Activated naive CD8-positive, alpha-beta T cell treated with anti-CD3 and anti-CD28 coated beads for 36 hours (primary cell): ENCODE data around the gene SOWAHC. TPM values are rescaled to one million over a fixed set of nuclear protein-coding genes. Genes with fewer than 3 reads are reported as not detected.
A peak's percentile ranks its signal among the peaks of the same experiment; 100 is the strongest.
"Not testable (repeated sequence)": the region's sequence is repeated elsewhere in the genome, so short reads cannot be mapped to it uniquely, and the experiment has no call there.

Experiments
- DNase-seq: peaks from one replicate; pipeline ENCODE4 v3.0.0; 2021
- H3K27ac Mint-ChIP-seq: one replicate; pipeline ENCODE4 v1.8.0; 2022; ENCODE audit warnings: mild to moderate bottlenecking, moderate library complexity, mixed read lengths
- H3K27me3 Mint-ChIP-seq: one replicate; pipeline ENCODE4 v1.8.0; 2022; ENCODE audit warnings: mild to moderate bottlenecking, mixed read lengths
- H3K36me3 Mint-ChIP-seq: one replicate; pipeline ENCODE4 v1.8.0; 2021; ENCODE audit warnings: mild to moderate bottlenecking, mixed read lengths
- H3K4me1 Mint-ChIP-seq: one replicate; pipeline ENCODE4 v1.8.0; 2021; ENCODE audit warnings: mixed read lengths
- H3K4me3 Mint-ChIP-seq: one replicate; pipeline ENCODE4 v1.8.0; 2022; ENCODE audit warnings: mild to moderate bottlenecking, moderate library complexity, mixed read lengths
- H3K9me3 Mint-ChIP-seq: one replicate; pipeline ENCODE4 v1.8.0; 2022; ENCODE audit warnings: mixed read lengths
- total RNA-seq, 2 experiments: library from RNA; stranded (reverse); gene quantifications; one replicate each; pipeline ENCODE4 v1.2.3, GENCODE V29; 2021

SOWAHC gene
- total RNA-seq, 2 experiments from 2014 or later = 0.14 to 0.31 TPM

- Mint-ChIP-seq H3K36me3 (peaks cover 2% of the 10 kb centered on the region), H3K4me3 (no peak overlapping the region), H3K4me1 (peaks cover 11% of the 10 kb centered on the region), H3K27ac (peak overlapping the region; percentile 2), H3K27me3 (peaks cover 73% of the 10 kb centered on the region), H3K9me3 (peaks cover 4% of the 10 kb centered on the region)
- DNase-seq = no peak
Observed at GRCh38 chr2:109609352-109610024, 4.7 kb upstream of the SOWAHC start.

GRCh38 chr2:109611467-109612095 is 2.6 kb upstream of the SOWAHC start:
- peaks cover 4% of the 10 kb centered on the region for H3K9me3 Mint-ChIP-seq
- no peak for DNase-seq
- H3K27me3 Mint-ChIP-seq = peaks cover 75% of the 10 kb centered on the region

GRCh38 chr2:109613081-109613921 is 863 bp upstream of the SOWAHC start:
- peaks cover 4% of the 10 kb centered on the region for H3K9me3 Mint-ChIP-seq
- peaks cover 2% of the 10 kb centered on the region for H3K36me3 Mint-ChIP-seq
- no peak overlapping the region for H3K27ac Mint-ChIP-seq
- H3K4me1 Mint-ChIP-seq = peaks cover 11% of the 10 kb centered on the region
- peaks cover 80% of the 10 kb centered on the region for H3K27me3 Mint-ChIP-seq
- peak; percentile 3 for DNase-seq
- H3K4me3 Mint-ChIP-seq = peak overlapping the region; percentile 78

More at GRCh38 chr2:109611467-109612095, 2.6 kb upstream of the SOWAHC start:
- Mint-ChIP-seq H3K36me3 (peaks cover 2% of the 10 kb centered on the region), H3K4me3 (no peak overlapping the region), H3K4me1 (peaks cover 11% of the 10 kb centered on the region), H3K27ac (no peak overlapping the region)

- Mint-ChIP-seq H3K4me1 (peaks cover 4% of the 10 kb centered on the region), H3K36me3 (peaks cover 2% of the 10 kb centered on the region), H3K4me3 (no peak overlapping the region), H3K27me3 (peaks cover 80% of the 10 kb centered on the region), H3K27ac (no peak overlapping the region), H3K9me3 (peaks cover 4% of the 10 kb centered on the region)
- peak; percentile 6 for DNase-seq
Observed at GRCh38 chr2:109614715-109615636, 812 bp downstream of the SOWAHC start.

GRCh38 chr2:109615637-109616144 is 1.5 kb downstream of the SOWAHC start:
- Mint-ChIP-seq H3K36me3 (peaks cover 2% of the 10 kb centered on the region), H3K4me1 (peaks cover 4% of the 10 kb centered on the region), H3K9me3 (peaks cover 4% of the 10 kb centered on the region), H3K27ac (no peak overlapping the region), H3K27me3 (peaks cover 78% of the 10 kb centered on the region), H3K4me3 (no peak overlapping the region)
- DNase-seq = no peak

GRCh38 chr2:109616184-109616583 is 2.0 kb downstream of the SOWAHC start:
- peaks cover 76% of the 10 kb centered on the region for H3K27me3 Mint-ChIP-seq
- peaks cover 4% of the 10 kb centered on the region for H3K9me3 Mint-ChIP-seq
- no peak for DNase-seq
- peaks cover 2% of the 10 kb centered on the region for H3K36me3 Mint-ChIP-seq
- peaks cover 4% of the 10 kb centered on the region for H3K4me1 Mint-ChIP-seq
- H3K27ac Mint-ChIP-seq = no peak overlapping the region
- H3K4me3 Mint-ChIP-seq = no peak overlapping the region

GRCh38 chr2:109619032-109619615 is 5.0 kb downstream of the SOWAHC start:
- no peaks in the 10 kb centered on the region for H3K4me1 Mint-ChIP-seq
- H3K9me3 Mint-ChIP-seq = no peaks in the 10 kb centered on the region
- H3K36me3 Mint-ChIP-seq = no peaks in the 10 kb centered on the region
- no peak overlapping the region for H3K27ac Mint-ChIP-seq
- DNase-seq = no peak
- peaks cover 64% of the 10 kb centered on the region for H3K27me3 Mint-ChIP-seq
- H3K4me3 Mint-ChIP-seq = no peak overlapping the region

- Mint-ChIP-seq H3K4me3 (no peak overlapping the region), H3K4me1 (no peaks in the 10 kb centered on the region), H3K27me3 (peaks cover 37% of the 10 kb centered on the region), H3K36me3 (no peaks in the 10 kb centered on the region), H3K27ac (no peak overlapping the region), H3K9me3 (no peaks in the 10 kb centered on the region)
- DNase-seq = no peak
Observed at GRCh38 chr2:109623297-109623696, 9.1 kb downstream of the SOWAHC start.

- no peak for DNase-seq
- Mint-ChIP-seq H3K27me3 (peaks cover 34% of the 10 kb centered on the region), H3K4me1 (no peaks in the 10 kb centered on the region), H3K4me3 (no peak overlapping the region), H3K27ac (no peak overlapping the region), H3K9me3 (no peaks in the 10 kb centered on the region), H3K36me3 (no peaks in the 10 kb centered on the region)
Observed at GRCh38 chr2:109623923-109624322, 9.8 kb downstream of the SOWAHC start.

GRCh38 chr2:109624339-109624738 is 10.2 kb downstream of the SOWAHC start:
- Mint-ChIP-seq H3K4me1 (no peaks in the 10 kb centered on the region), H3K27me3 (peaks cover 30% of the 10 kb centered on the region), H3K4me3 (no peak overlapping the region), H3K9me3 (no peaks in the 10 kb centered on the region), H3K27ac (no peak overlapping the region), H3K36me3 (no peaks in the 10 kb centered on the region)
- no peak for DNase-seq

- not testable (repeated sequence) for DNase-seq, H3K4me3 Mint-ChIP-seq, H3K4me1 Mint-ChIP-seq, H3K36me3 Mint-ChIP-seq, H3K27ac Mint-ChIP-seq, H3K9me3 Mint-ChIP-seq
- peaks cover 12% of the 10 kb centered on the region for H3K27me3 Mint-ChIP-seq
Observed at GRCh38 chr2:109628321-109628720, 14.2 kb downstream of the SOWAHC start.

GRCh38 chr2:109629867-109630266 is 15.7 kb downstream of the SOWAHC start:
- H3K27me3 Mint-ChIP-seq = no peaks in the 10 kb centered on the region
- no peak overlapping the region for H3K27ac Mint-ChIP-seq
- no peaks in the 10 kb centered on the region for H3K4me1 Mint-ChIP-seq
- H3K36me3 Mint-ChIP-seq = no peaks in the 10 kb centered on the region
- no peak for DNase-seq
- no peak overlapping the region for H3K4me3 Mint-ChIP-seq
- H3K9me3 Mint-ChIP-seq = no peaks in the 10 kb centered on the region

- Mint-ChIP-seq H3K9me3 (no peaks in the 10 kb centered on the region), H3K4me1 (no peaks in the 10 kb centered on the region), H3K4me3 (no peak overlapping the region), H3K36me3 (no peaks in the 10 kb centered on the region), H3K27ac (no peak overlapping the region), H3K27me3 (no peaks in the 10 kb centered on the region)
- no peak for DNase-seq
Observed at GRCh38 chr2:109630441-109631430, 16.6 kb downstream of the SOWAHC start.
